ENCODE data around the gene STK10. TPM values are rescaled to one million over a fixed set of nuclear protein-coding genes. Genes with fewer than 3 reads are reported as not detected.

Gene STK10
- total RNA-seq, 1 donor from 2014 or later = 23.5 TPM

GRCh38 chr5:172054611-172055153 is 133.3 kb downstream of the STK10 start:
- no peak for DNase-seq (ENCODE audit: low read depth)

- DNase-seq (ENCODE audit: low read depth) = peak; percentile 25
These were observed 135.4 kb downstream of the STK10 start for GRCh38 chr5:172052450-172053236.

- DNase-seq (ENCODE audit: low read depth) = peak; percentile 58
These were observed 136.2 kb downstream of the STK10 start for GRCh38 chr5:172051643-172052339.

GRCh38 chr5:172050080-172050479 is 137.9 kb downstream of the STK10 start:
- DNase-seq (ENCODE audit: low read depth) = no peak

- DNase-seq (ENCODE audit: low read depth) = no peak
These were observed 138.7 kb downstream of the STK10 start for GRCh38 chr5:172049226-172049796.

GRCh38 chr5:172048539-172049101 is 139.4 kb downstream of the STK10 start:
- no peak for DNase-seq (ENCODE audit: low read depth)

- DNase-seq (ENCODE audit: low read depth) = peak; percentile 8
These were observed 139.9 kb downstream of the STK10 start for GRCh38 chr5:172048170-172048422.

- no peak for DNase-seq (ENCODE audit: low read depth)
These were observed 141.4 kb downstream of the STK10 start for GRCh38 chr5:172046593-172046992.

- DNase-seq (ENCODE audit: low read depth) = no peak
These were observed 142.8 kb downstream of the STK10 start for GRCh38 chr5:172045315-172045632.

GRCh38 chr5:172044631-172045314 is 143.3 kb downstream of the STK10 start:
- DNase-seq (ENCODE audit: low read depth) = no peak

GRCh38 chr5:172043865-172044264 is 144.2 kb downstream of the STK10 start:
- DNase-seq (ENCODE audit: low read depth) = no peak

GRCh38 chr5:172042183-172042582 is 145.8 kb downstream of the STK10 start:
- no peak for DNase-seq (ENCODE audit: low read depth)

- DNase-seq (ENCODE audit: low read depth) = no peak
These were observed 149.9 kb downstream of the STK10 start for GRCh38 chr5:172038167-172038566.

- DNase-seq (ENCODE audit: low read depth) = peak; percentile 18
These were observed 153.0 kb downstream of the STK10 start for GRCh38 chr5:172035049-172035448.

- no peak for DNase-seq (ENCODE audit: low read depth)
These were observed 156.0 kb downstream of the STK10 start for GRCh38 chr5:172031894-172032461.

- no peak for DNase-seq (ENCODE audit: low read depth)
These were observed 158.1 kb downstream of the STK10 start for GRCh38 chr5:172029876-172030275.

- no peak for DNase-seq (ENCODE audit: low read depth)
These were observed 159.9 kb downstream of the STK10 start for GRCh38 chr5:172028167-172028566.

GRCh38 chr5:172020110-172020786 is 167.8 kb downstream of the STK10 start:
- peak; percentile 32 for DNase-seq (ENCODE audit: low read depth)

- DNase-seq (ENCODE audit: low read depth) = no peak
These were observed 172.7 kb downstream of the STK10 start for GRCh38 chr5:172015346-172015745.

GRCh38 chr5:172010278-172010677 is 177.7 kb downstream of the STK10 start:
- DNase-seq (ENCODE audit: low read depth) = no peak
